ENCODE data around the gene BAZ2A. TPM values are rescaled to one million over a fixed set of nuclear protein-coding genes. Genes with fewer than 3 reads are reported as not detected.
A peak's percentile ranks its signal among the peaks of the same experiment; 100 is the strongest.

BAZ2A gene
- total RNA-seq, 1 donor from 2014 or later = 116 TPM

GRCh38 chr12:56565510-56566101, 64.5 kb downstream of the BAZ2A start:
- H3K9me3 Mint-ChIP-seq = no peaks in the 10 kb centered on the region
- peak overlapping the region; percentile 88 for H3K27ac Mint-ChIP-seq (ENCODE audit: unreplicated experiment)
- no peaks in the 10 kb centered on the region for H3K36me3 Mint-ChIP-seq (ENCODE audit: low read depth)
- no peaks in the 10 kb centered on the region for H3K27me3 Mint-ChIP-seq (ENCODE audit: low read depth)
- H3K4me1 Mint-ChIP-seq = peaks cover 6% of the 10 kb centered on the region
- TF ChIP-seq CTCF (conservative IDR thresholded peaks at IDR 0.05) = no peak
- no peak for DNase-seq (ENCODE audit: low read depth, low spot score)
- H3K4me3 Mint-ChIP-seq = no peak overlapping the region

GRCh38 chr12:56551070-56551469, 79.1 kb downstream of the BAZ2A start:
- no peaks in the 10 kb centered on the region for H3K36me3 Mint-ChIP-seq (ENCODE audit: low read depth)
- H3K4me3 Mint-ChIP-seq = no peak overlapping the region
- no peak for TF ChIP-seq CTCF (conservative IDR thresholded peaks at IDR 0.05)
- no peaks in the 10 kb centered on the region for H3K4me1 Mint-ChIP-seq
- H3K27me3 Mint-ChIP-seq (ENCODE audit: low read depth) = no peaks in the 10 kb centered on the region
- H3K9me3 Mint-ChIP-seq = no peaks in the 10 kb centered on the region
- DNase-seq (ENCODE audit: low read depth, low spot score) = no peak
- H3K27ac Mint-ChIP-seq (ENCODE audit: unreplicated experiment) = no peak overlapping the region

- no peak overlapping the region for H3K4me3 Mint-ChIP-seq
Observed at GRCh38 chr12:56546680-56547079, 83.4 kb downstream of the BAZ2A start.

More at GRCh38 chr12:56546680-56547079, 83.4 kb downstream of the BAZ2A start:
- DNase-seq (ENCODE audit: low read depth, low spot score) = no peak
- Mint-ChIP-seq H3K36me3 (ENCODE audit: low read depth) (no peaks in the 10 kb centered on the region), H3K27me3 (ENCODE audit: low read depth) (no peaks in the 10 kb centered on the region), H3K27ac (ENCODE audit: unreplicated experiment) (no peak overlapping the region), H3K4me1 (no peaks in the 10 kb centered on the region), H3K9me3 (no peaks in the 10 kb centered on the region)
- TF ChIP-seq CTCF (conservative IDR thresholded peaks at IDR 0.05) = no peak

Other genes with a start within 250 kb of the BAZ2A start
- gene TIMELESS, start 180.9 kb downstream of the BAZ2A start, total RNA-seq = 108 and 110 TPM in 2 replicates
- gene MIP, start 175.7 kb downstream of the BAZ2A start, total RNA-seq = not detected in 2 replicates
- 4.9 and 5.1 TPM in 2 replicates for gene SPRYD4, start 161.7 kb downstream of the BAZ2A start, total RNA-seq
- 0.30 and 0.35 TPM in 2 replicates for gene GLS2, start 142.2 kb downstream of the BAZ2A start, total RNA-seq
- 29.3 and 33.5 TPM in 2 replicates for gene RBMS2, start 108.5 kb downstream of the BAZ2A start, total RNA-seq
- 626 and 651 TPM in 2 replicates for gene ATP5F1B, start 15.7 kb upstream of the BAZ2A start, total RNA-seq
- 282 and 284 TPM in 2 replicates for gene PTGES3, start 58.0 kb upstream of the BAZ2A start, total RNA-seq
- gene NACA, start 95.0 kb upstream of the BAZ2A start, total RNA-seq = 1,026 and 1,074 TPM in 2 replicates
- gene PRIM1, start 122.0 kb upstream of the BAZ2A start, total RNA-seq = 45.7 and 47.3 TPM in 2 replicates
- gene HSD17B6, start 133.0 kb upstream of the BAZ2A start, total RNA-seq = 2.6 and 2.7 TPM in 2 replicates

All from neural crest cell (in vitro differentiated cells).